Measurements from ENCODE around the gene SELENBP1. TPM values are rescaled to one million over a fixed set of nuclear protein-coding genes. Genes with fewer than 3 reads are reported as not detected.

SELENBP1 gene
- total RNA-seq, 2 experiments from 2014 or later, result not detected

DNA sequence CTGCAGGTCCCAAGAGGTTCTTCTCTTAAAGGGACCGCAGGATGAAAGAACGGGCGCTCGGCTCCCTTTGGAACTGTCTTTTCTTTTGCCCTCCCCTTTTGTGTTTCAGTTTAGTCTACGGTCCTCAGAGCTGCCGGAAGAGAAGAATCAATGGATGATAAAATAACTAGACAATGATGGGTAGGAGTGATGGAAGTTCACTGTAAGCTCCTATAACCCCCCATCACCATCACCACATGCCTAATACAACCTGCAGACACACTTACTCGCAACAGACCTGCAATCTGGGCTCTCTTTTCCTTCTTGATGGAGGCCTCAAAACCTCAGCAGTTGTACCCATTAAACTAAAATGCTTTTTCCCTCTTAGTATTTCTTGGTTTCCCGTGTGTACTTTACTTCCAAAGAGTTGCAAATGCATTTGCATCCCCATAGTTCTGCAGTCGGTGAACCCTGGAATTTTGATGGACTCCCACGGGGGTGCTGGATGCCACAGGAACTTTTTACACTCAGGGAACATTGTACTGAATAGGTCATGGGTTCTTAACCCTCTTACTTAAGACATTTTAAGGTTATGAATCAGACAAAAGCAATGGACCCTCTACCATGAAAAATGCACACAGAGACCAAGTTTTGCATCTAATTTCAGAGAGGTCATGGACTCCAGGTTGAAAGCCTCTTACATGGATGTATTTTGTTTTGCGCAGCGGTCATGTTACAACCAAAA lies 24.8 kb downstream of the SELENBP1 start:
- DNase-seq, result no peak
- Mint-ChIP-seq H3K36me3 (ENCODE audit: low read depth) (peaks cover 14% of the 10 kb centered on the region), H3K27me3 (ENCODE audit: low read depth) (no peaks in the 10 kb centered on the region), H3K27ac (peak overlapping the region; percentile 96), H3K4me1 (ENCODE audit: low read depth) (peaks cover 33% of the 10 kb centered on the region), H3K9me3 (no peaks in the 10 kb centered on the region), H3K4me3 (peak overlapping the region; percentile 93)
- CTCF ChIA-PET, result interaction anchor here (0.6 to 1.2 kb wide), 3 partner anchors 36 to 47 kb away, joined by 3 read pairs; no protein-coding TSS in a partner anchor
- intact Hi-C loops (cut with micrococcal nuclease), result loop anchor here (1.0 kb wide), 8 partner anchors 20 to 264 kb away; partner anchors contain the start of genes PI4KB, PIP5K1A, PSMB4 and PSMD4

DNA sequence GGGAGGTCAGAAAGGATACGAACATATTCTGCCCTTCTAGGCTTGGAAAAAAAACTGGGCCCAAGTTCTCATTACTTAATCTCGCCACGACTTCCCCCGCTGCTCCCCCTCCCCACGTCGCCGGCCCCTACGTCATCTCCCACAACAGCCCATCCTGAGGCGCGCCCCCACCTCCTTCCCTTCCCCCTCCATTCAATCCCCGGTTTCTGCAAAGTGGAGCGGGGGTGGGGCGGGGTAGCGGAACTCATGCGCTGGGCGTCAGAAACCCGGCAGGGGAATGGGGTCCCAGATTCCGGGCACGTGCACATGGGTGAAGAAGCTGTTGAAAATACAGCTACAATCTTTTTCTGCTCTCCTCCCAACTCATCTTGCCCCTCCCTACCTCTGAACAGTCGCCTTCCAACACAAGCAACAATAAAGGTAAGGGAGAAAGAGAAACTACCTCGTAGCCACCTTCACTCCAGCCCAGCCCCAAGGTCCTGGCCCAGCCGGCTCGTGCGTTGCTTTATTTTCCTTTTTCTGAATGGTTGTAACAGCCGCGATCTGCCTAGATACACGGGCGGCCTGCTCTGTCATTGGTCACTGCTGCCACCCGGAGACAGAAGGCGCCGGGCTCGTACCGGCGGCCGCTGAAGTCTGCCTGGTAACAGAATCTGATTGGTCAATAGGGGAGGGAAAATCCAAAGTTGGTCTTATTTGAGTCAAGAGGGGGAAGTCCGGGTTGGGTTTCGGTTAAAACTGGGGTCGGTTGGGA lies 25.6 kb downstream of the SELENBP1 start, which contains the start of gene RFX5:
TSS of gene RFX5 (minus strand) at position 484 of the 754 bp plus-strand sequence. CDS start 932 bp downstream, outside the sequence.
- H3K27me3 Mint-ChIP-seq (ENCODE audit: low read depth), result no peaks in the 10 kb centered on the region
- intact Hi-C loops (cut with micrococcal nuclease), result loop anchor here (1.0 kb wide), 8 partner anchors 20 to 264 kb away; partner anchors contain the start of genes PI4KB, PIP5K1A, PSMB4 and PSMD4
- peaks cover 14% of the 10 kb centered on the region for H3K36me3 Mint-ChIP-seq (ENCODE audit: low read depth)
- CTCF ChIA-PET, result interaction anchor here (0.6 to 0.7 kb wide), 2 partner anchors 35 to 46 kb away, joined by 3 read pairs; no protein-coding TSS in a partner anchor
- peaks cover 33% of the 10 kb centered on the region for H3K4me1 Mint-ChIP-seq (ENCODE audit: low read depth)
- peak within 1 kb of the TSS; percentile 96 for H3K27ac Mint-ChIP-seq
- peak; percentile 97 for DNase-seq
- peak within 1 kb of the TSS; percentile 93 for H3K4me3 Mint-ChIP-seq
- H3K9me3 Mint-ChIP-seq, result no peaks in the 10 kb centered on the region

DNA sequence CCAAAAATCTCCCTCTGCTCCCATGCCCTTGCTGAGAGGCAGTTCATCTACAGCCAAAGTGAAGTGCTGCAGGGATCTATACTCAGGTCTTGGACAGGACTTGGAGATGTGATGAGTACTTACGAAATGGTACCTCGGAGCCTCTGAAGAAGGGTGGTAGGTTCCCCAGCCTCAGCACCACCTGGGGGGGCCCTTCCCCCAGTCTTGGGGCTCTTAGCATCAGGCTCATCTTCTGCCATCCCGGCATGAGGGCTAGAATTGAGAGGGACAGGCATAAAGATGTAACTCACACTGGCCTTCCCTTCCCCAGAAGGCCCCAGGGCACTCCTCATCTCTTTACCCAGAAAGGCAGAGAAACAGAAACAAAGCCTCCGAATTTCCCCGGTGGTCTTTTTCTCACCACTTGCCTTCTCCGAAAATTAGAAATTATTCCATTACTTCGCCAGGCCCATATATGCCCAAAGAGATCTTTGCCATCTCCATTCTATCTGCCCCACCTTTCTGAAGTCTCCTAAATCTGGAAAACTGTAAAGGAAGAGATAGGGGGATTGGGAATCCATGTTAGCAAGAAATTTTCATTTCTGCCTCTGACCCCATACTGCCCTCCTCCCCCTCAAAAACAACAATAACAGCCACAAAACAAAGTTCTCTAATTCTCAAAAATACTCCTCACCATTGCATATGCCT lies 26.3 kb downstream of the SELENBP1 start:
- Mint-ChIP-seq H3K36me3 (ENCODE audit: low read depth) (peaks cover 14% of the 10 kb centered on the region), H3K27me3 (ENCODE audit: low read depth) (no peaks in the 10 kb centered on the region), H3K4me3 (peak overlapping the region; percentile 93), H3K4me1 (ENCODE audit: low read depth) (peaks cover 33% of the 10 kb centered on the region), H3K9me3 (no peaks in the 10 kb centered on the region), H3K27ac (peak overlapping the region; percentile 96)
- DNase-seq, result peak; percentile 42
- CTCF ChIA-PET, result interaction anchor here (0.8 kb wide), 1 partner anchor 54 kb away, joined by 3 read pairs; no protein-coding TSS in a partner anchor
- intact Hi-C loops (cut with micrococcal nuclease), result no loop called here

DNA sequence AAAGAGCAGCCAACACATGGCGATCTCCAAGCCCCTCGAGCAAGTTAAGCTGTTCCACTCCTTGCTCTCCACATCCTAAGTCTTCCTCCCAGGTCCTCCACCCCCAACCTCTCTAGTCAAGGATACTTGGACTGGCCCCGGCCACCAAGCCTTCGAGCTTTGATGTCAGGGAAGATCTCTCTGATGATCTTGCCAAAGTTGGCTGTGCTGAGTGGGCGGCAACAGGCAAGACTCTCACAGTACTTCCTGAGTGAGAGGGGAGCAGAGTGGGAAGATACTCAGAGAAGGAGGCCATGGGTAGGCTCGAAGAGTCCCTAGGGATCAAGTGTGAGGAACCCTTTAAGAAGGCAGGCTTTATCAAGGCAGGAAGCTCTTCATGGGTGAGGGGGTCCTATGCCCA lies 28.2 kb downstream of the SELENBP1 start:
- no peak for DNase-seq
- Mint-ChIP-seq H3K27ac (peak overlapping the region; percentile 48), H3K4me3 (no peak overlapping the region), H3K4me1 (ENCODE audit: low read depth) (peaks cover 42% of the 10 kb centered on the region), H3K36me3 (ENCODE audit: low read depth) (peaks cover 15% of the 10 kb centered on the region), H3K27me3 (ENCODE audit: low read depth) (no peaks in the 10 kb centered on the region), H3K9me3 (no peaks in the 10 kb centered on the region)
- CTCF ChIA-PET, result interaction anchor here (0.6 to 1.4 kb wide), 7 partner anchors 12 to 82 kb away, joined by 3 to 8 read pairs (median 3); no protein-coding TSS in a partner anchor
- intact Hi-C loops (cut with micrococcal nuclease), result no loop called here

DNA sequence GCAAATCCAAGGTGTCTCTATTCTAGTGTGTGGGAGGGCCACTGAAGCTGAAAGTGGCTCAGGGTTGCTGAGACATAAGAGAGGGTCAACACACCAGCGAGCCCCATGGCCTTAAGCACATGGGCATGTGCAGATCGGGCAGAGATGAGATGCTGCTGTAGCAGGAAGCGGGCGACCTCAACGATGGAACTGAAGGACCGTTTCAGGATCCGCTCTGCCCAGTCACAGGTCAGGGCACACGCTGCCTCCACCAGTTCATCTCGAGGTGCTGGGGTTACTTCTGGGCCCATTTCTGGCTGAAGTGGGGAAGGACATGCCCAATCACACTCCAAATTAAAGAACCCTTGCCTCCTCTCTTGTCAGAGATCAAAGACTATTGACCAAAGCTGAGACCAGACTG lies 28.9 kb downstream of the SELENBP1 start:
- H3K36me3 Mint-ChIP-seq (ENCODE audit: low read depth), result peaks cover 15% of the 10 kb centered on the region
- H3K9me3 Mint-ChIP-seq, result no peaks in the 10 kb centered on the region
- no peak overlapping the region for H3K4me3 Mint-ChIP-seq
- H3K27ac Mint-ChIP-seq, result peak overlapping the region; percentile 64
- intact Hi-C loops (cut with micrococcal nuclease), result no loop called here
- DNase-seq, result no peak
- H3K4me1 Mint-ChIP-seq (ENCODE audit: low read depth), result peaks cover 44% of the 10 kb centered on the region
- CTCF ChIA-PET, result interaction anchor here (0.6 to 1.4 kb wide), 6 partner anchors 12 to 83 kb away, joined by 3 to 5 read pairs (median 3); no protein-coding TSS in a partner anchor
- H3K27me3 Mint-ChIP-seq (ENCODE audit: low read depth), result no peaks in the 10 kb centered on the region

DNA sequence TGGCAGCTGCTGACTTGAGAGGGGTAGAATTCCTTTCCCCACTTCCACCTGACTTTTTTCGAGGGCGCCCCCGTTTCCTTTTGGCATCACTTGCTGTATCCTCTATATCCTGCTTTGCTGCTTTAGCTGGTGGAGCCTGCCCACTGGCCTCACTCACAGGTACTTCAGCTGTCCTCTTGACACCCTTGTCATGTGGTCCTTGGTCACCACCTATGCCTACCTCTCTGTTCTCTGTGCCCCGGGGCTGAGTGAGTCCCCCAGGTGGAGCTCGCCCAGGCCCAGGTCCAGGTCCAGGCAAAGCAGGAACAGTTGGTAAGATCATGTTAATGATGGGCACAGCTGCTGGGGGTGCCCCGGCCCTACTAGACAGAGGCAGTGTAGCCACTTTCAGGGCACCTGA lies 29.9 kb downstream of the SELENBP1 start:
- no peak overlapping the region for H3K27ac Mint-ChIP-seq
- CTCF ChIA-PET, result interaction anchor here (0.6 to 0.7 kb wide), 2 partner anchors 42 to 148 kb away, joined by 3 to 4 read pairs; no protein-coding TSS in a partner anchor
- H3K36me3 Mint-ChIP-seq (ENCODE audit: low read depth), result peaks cover 15% of the 10 kb centered on the region
- intact Hi-C loops (cut with micrococcal nuclease), result no loop called here
- no peak overlapping the region for H3K4me3 Mint-ChIP-seq
- peaks cover 37% of the 10 kb centered on the region for H3K4me1 Mint-ChIP-seq (ENCODE audit: low read depth)
- DNase-seq, result no peak
- H3K9me3 Mint-ChIP-seq, result no peaks in the 10 kb centered on the region
- no peaks in the 10 kb centered on the region for H3K27me3 Mint-ChIP-seq (ENCODE audit: low read depth)

DNA sequence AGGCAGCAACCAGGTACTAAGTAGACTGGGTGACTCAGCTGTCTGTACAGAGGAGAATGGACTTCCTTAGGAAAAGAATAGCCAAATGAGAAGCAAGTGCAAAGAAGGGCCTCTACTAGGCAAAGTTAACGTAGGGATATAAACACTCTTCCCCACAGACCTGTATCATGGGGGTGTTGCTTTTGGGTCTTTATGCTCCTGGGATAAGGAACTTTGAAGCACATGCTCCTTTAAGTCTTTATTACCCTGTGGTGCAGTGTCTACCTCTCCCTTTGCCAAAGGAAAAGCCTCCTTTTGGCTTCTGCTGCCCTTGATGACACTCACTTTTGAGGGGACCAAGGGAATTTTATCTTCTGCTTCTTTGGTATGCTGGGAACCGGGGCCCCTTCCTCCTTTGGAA lies 30.5 kb downstream of the SELENBP1 start:
- Mint-ChIP-seq H3K9me3 (no peaks in the 10 kb centered on the region), H3K4me1 (ENCODE audit: low read depth) (peaks cover 34% of the 10 kb centered on the region), H3K27ac (no peak overlapping the region), H3K27me3 (ENCODE audit: low read depth) (no peaks in the 10 kb centered on the region), H3K4me3 (no peak overlapping the region), H3K36me3 (ENCODE audit: low read depth) (peaks cover 15% of the 10 kb centered on the region)
- intact Hi-C loops (cut with micrococcal nuclease), result no loop called here
- no peak for DNase-seq
- CTCF ChIA-PET, result interaction anchor here (0.7 to 3.6 kb wide), 3 partner anchors 41 to 61 kb away, joined by 4 to 59 read pairs (median 20); partner anchors contain the start of gene ZNF687

DNA sequence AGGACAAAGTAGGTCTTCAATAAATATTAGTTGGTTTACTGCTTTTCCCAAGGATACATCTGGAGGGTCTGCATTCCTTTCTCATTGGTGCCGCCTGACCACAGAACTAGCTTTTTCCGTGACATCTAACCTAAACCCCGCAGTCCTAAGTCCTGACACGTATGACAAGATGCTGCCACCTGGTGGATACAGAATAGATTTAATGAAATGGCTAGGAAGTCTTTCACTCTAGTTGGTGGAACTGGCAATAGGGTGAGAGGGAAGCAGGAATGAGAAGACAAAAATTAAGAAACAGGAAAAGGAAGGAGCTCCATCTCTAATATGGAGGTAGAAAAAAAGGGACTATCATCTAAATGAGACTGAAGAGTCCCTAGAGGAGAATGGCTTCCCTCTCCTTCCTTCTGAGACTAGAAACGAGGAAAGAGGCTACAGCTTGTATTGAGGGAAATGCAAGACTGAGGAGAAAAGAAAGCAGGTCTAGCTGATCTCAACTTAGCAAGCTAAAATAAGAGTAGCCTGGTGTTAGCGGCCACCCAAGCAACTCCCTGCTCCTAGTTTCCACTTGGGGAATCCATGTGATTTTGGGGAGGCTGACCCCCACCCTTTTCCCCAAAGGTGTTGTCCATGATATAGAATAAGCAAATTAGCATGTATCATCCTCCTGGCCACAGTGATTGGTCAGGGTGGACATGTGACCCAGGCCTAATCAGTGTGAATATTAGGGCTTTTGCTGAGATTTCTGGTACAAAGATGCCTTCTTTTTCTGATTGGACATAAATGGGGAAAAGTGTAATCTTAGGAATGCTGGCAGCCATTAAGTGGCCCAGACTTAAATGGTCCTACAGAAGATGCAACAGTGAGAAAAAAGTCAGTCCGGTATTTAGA lies 31.4 kb downstream of the SELENBP1 start:
- H3K9me3 Mint-ChIP-seq, result no peaks in the 10 kb centered on the region
- intact Hi-C loops (cut with micrococcal nuclease), result loop anchor here (1.0 kb wide), 4 partner anchors 14 to 143 kb away; partner anchors contain the start of genes PI4KB and PIP5K1A
- H3K27ac Mint-ChIP-seq, result peak overlapping the region; percentile 23
- CTCF ChIA-PET, result interaction anchor here (0.6 to 4.3 kb wide), 34 partner anchors 8 to 541 kb away, joined by 3 to 114 read pairs (median 6); partner anchors contain the start of genes PI4KB, PIP5K1A, TNFAIP8L2 and VPS72
- peaks cover 26% of the 10 kb centered on the region for H3K4me1 Mint-ChIP-seq (ENCODE audit: low read depth)
- H3K36me3 Mint-ChIP-seq (ENCODE audit: low read depth), result peaks cover 12% of the 10 kb centered on the region
- no peaks in the 10 kb centered on the region for H3K27me3 Mint-ChIP-seq (ENCODE audit: low read depth)
- no peak overlapping the region for H3K4me3 Mint-ChIP-seq
- peak; percentile 69 for DNase-seq

DNA sequence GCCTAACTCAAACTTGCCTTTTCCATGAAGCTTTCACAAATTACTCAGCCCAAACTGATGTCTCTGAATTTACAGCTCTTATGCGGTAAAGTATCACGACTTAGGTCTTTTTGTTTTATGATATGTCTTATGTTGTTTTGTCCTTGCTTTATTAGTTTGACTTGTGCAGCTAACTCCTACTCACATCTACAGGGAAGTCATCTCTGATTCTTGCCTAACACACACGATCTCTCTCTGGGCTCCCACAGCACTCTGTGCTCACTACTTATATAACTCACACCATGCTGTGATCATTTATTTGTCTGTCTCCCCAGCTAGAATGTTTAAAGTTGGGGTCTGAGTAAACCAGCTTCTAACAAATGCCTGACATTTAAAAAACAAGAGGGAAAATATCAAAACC lies 35.9 kb downstream of the SELENBP1 start:
- DNase-seq, result no peak
- no peaks in the 10 kb centered on the region for H3K9me3 Mint-ChIP-seq
- no peak overlapping the region for H3K4me3 Mint-ChIP-seq
- H3K27me3 Mint-ChIP-seq (ENCODE audit: low read depth), result no peaks in the 10 kb centered on the region
- peaks cover 1% of the 10 kb centered on the region for H3K36me3 Mint-ChIP-seq (ENCODE audit: low read depth)
- H3K4me1 Mint-ChIP-seq (ENCODE audit: low read depth), result peaks cover 10% of the 10 kb centered on the region
- no peak overlapping the region for H3K27ac Mint-ChIP-seq
- CTCF ChIA-PET, result interaction anchor here (0.7 to 1.2 kb wide), 4 partner anchors 34 to 47 kb away, joined by 3 to 9 read pairs (median 4); no protein-coding TSS in a partner anchor
- intact Hi-C loops (cut with micrococcal nuclease), result no loop called here

DNA sequence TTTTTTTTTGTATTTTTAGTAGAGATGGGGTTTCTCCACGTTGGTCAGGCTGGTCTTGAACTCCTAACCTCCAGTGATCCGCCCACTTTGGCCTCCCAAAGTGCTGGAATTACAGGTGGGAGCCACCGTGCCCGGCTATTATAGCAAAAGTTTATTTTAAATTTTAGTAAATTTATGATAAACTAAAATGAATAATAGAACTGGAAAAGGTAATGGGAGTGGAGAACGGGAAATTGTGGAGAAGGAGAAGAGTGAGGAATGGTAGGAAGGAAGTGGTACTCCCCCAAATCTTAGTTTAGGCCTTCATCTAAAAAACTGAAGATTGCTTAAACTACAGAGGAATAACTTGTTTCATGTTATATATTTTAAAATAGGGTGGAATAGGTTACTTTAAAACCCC lies 37.7 kb downstream of the SELENBP1 start:
- intact Hi-C loops (cut with micrococcal nuclease), result no loop called here
- H3K27ac Mint-ChIP-seq, result no peak overlapping the region
- H3K4me3 Mint-ChIP-seq, result no peak overlapping the region
- H3K27me3 Mint-ChIP-seq (ENCODE audit: low read depth), result no peaks in the 10 kb centered on the region
- no peaks in the 10 kb centered on the region for H3K9me3 Mint-ChIP-seq
- H3K4me1 Mint-ChIP-seq (ENCODE audit: low read depth), result peaks cover 2% of the 10 kb centered on the region
- no peak for DNase-seq
- CTCF ChIA-PET, result interaction anchor here (0.7 kb wide), 1 partner anchor 273 kb away, joined by 3 read pairs; no protein-coding TSS in a partner anchor
- no peaks in the 10 kb centered on the region for H3K36me3 Mint-ChIP-seq (ENCODE audit: low read depth)
